SKM-1 treated with dmso at 0.1 percent for 144 hours (cell line): ENCODE results near the gene MCF2L2.

Experiments
- DNase-seq: peaks from one replicate; lab custom pipeline; 2025; ENCODE audit not compliant: unreplicated experiment; lab: John Stamatoyannopoulos, UW

The MCF2L2 gene

DNA sequence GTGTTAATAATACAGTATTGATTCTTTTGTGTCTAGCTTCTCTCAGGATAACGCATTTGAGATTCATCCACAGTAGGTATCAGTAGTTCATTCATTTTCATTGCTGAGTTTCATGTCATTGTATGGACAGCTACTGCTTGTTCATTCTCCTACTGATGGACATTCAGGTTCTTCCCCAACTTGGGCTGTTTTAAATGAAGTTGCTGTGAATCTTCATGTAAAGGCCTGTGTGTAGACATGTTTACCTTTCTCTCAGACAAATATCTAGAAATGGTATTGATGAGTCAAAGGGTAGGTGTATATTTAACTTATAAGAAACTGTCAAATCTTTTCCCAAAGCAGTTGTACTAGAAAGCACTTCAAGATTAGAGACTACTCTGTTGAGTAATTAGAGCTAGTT is 26.7 kb downstream of the MCF2L2 start:
- no peak for DNase-seq

DNA sequence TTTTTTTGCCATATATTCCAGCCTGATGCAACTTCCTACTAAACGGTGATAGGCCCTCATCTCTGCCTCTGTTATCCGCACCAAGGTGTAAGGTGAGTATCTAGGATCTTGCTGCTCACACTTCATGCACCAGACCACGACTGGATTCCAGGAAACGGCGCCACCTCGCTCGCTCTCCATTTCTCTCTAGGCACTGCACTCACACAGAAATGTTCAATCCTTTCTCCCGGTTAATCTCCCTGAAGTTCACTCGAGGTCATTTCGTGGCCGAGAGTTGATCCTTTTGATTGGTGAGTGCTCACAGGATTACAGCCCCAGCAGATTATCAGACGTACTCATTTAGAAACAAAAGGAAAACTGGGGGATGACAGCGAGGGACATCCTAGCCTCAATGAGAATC is 28.1 kb downstream of the MCF2L2 start:
- DNase-seq, result no peak

DNA sequence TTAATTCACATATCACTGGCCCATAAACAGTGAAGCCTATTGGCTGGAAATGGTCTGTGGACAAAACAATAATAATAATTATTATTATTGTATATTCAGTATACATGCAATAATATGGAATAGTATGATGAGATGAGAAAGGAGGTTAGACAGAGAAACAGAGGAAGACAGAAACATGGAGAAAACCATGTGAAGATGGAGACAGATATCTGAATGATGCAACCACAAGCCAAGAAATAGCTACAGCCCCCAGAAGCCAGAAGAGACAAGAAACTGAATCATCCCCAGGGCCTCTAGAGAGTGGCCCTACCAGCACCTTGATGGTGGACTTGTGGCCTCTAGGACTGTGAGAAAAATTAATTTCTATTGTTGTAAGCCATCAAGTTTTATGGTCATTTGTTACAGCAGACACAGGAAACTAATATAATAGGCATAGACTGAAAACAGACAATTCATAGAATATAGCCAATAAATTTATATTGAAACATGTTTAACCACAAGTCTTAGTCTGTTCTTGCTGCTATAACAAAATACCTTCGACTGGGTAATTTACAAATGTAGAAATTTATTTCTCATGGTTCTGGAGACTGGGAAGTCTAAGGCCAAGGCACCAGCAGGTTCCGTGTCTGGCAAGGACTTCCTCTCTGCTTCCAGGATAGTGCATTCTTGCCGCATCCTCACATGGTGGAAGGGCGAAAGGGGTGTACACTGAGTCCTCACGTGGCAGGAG is 31.6 kb downstream of the MCF2L2 start:
- DNase-seq, result no peak

DNA sequence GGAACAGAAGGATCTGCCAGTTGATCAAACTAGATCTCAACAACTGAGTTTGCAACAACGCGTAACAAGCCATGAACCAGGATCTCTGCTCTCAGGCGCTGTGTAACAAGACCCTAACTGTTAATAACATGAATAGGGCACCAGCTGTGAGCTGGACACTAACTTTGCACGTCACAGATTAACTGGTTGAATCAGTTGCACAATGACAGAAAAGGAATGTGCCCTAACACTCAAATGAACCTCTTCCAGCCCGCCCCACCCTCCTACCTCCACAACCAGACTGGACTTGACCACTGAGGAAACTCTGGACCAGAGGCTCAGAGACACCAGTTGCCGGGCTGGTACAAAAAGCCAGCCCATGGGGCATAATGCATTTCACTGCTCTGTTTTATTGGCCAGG is 34.3 kb downstream of the MCF2L2 start:
- no peak for DNase-seq

DNA sequence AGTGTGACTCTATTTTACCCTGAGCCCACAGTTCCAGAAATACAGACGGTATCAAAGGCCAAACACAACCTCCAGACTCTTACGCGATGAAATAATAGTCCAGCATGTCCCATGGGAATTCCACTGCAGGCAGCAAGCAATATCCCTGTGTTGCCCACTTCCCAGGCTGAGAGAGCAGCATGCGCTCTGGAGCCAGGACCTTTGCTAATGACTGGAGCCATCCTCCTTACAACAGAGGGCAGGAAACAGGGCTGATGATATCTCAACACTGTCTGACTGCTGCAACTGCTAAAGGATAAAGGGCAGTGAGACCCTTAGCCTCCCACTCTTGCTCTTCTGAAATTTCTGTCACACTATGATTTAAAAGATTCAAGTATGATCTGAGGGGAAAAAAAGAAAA is 34.8 kb downstream of the MCF2L2 start:
- DNase-seq, result no peak

DNA sequence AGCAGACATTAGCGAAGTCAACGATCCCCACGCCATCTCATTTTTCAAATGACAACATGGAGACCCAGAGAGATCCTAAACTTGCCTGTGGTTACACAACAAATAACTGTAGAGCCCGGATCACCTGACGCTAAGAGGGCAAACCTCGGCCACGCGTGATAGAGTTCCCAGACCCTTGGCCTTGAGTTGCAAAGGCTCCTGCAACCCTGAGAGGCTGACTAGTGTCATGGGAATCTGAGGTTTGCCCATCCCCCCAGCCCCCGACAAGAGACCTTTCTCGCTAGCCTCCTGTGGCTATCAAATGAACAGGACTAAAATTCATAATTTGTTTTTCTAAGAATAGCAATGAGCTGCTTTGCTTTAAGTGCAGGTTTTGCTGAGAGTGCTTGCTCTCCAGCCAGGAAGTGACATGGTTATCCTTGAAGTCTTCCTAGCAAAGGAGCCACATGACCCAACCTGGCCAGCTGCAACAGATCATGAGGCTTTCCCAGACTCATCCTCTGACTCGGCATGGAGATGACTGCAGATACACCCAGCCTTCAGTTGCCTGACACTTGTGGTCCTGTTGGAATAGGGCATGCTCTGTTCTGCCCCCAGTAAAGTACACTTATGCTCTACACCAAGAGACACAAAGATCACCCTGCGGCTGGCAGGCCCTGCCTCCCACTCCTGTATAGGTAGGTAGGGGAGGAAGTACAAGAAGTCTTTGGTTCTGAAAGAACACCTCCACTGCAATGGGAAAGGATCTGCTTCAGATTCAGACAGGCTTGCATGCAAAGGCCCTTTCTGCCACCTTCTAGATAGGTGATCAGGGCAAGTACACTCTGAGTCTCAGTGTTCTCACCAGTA is 36.0 kb downstream of the MCF2L2 start:
- DNase-seq, result no peak

DNA sequence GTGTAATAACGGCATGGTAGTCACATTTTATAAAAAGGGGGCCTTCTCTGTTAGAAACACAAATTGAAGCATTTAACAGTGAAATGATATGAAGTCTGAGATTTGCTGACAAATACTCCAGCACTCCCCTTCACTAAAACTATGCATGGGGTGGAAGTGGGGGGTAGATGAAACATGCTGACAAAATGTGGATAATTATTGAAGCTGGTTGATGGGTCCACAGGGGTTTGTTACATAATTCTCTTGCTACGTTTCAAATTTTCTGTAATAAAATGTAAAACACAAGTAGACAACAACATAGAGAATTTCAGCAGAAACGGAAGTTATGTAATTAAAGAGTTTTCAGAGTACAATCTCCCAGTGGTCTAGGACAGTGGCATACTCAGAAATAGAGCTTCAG is 37.0 kb downstream of the MCF2L2 start:
- DNase-seq, result no peak

DNA sequence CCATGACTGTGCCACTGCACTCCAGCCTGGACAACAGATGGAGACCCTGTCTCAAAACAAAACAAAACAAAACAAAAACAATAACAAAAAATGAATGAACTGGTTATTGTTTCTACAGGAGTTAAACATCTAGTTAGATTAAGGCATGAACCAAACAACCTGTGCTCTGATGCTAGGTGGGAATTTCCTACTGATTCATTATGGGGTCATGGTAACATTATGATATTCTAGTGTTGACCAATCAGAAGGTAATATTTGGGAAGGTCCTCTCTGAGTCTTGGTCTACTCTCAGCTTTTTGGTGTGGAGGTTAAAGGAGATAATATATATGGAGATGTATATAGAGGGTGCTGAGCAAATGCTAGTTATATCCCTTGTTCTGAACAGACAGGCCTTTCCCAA is 37.6 kb downstream of the MCF2L2 start:
- no peak for DNase-seq

DNA sequence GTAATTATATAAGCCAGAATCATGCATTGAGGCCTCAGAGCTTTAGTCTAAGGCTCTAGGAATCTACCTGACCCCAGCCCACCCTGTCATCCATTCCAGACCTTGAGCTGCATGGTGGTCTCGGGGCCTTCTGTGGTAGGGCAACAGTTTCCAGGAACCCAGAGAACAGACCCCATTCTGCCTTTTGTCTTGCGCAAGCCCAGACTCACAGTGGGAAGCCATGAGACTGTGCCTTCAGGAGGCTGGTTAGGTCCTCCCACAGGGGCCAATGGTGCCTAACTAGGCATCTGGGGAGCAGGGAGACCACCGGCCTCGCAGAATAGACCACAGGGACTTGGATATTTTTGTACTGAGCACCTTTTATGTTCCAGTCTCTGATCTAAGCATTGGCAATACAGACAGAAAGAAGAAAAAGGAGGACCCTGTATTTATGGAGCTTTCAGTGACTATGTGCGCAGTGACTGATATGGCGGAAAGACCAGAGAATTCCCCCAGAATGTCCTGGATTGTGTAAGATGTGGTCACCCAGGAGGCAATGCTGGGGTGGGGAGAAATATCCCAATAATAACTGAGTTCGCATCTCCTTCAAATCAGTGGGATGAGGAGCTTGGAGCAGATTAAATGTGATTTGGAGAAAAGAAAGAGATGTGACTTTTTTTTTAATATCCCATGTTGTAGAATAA is 40.1 kb downstream of the MCF2L2 start:
- no peak for DNase-seq

DNA sequence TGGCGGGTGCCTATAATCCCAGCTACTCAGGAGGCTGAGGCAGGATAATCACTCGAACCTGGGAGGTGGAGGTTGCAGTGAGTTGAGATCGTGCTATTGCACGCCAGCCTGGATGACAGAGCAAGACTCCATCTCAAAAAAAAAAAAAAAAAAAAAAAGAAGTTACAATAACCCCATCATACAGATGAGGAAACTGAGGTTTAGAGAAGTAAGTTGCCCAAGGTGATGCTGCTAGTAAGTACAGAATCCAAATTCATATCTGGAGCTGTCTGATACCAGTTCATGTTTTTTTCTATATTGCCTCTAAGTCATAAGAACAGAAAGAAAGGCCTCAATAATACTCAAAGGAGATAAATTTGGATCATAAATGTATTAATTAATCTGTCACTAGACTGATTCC is 40.6 kb downstream of the MCF2L2 start:
- no peak for DNase-seq

DNA sequence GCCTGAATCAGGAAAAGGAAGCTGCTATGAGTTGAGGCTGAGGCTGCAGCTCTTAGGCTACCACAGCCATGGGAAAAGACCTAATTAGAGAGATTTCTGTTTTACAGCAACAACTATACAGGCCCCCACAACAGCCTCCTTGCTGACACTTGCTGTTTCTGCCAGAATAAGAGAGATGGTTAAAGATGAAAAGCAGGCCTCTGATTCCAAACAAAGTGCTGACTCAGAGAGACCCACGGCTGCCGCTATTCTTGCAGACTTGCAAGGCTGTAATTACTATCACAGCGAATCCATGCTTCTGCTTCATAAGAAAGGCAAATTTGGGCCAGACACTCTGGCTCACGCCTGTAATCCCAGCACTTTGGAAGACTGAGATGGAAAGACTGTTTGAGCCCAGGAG is 41.8 kb downstream of the MCF2L2 start:
- DNase-seq, result no peak

DNA sequence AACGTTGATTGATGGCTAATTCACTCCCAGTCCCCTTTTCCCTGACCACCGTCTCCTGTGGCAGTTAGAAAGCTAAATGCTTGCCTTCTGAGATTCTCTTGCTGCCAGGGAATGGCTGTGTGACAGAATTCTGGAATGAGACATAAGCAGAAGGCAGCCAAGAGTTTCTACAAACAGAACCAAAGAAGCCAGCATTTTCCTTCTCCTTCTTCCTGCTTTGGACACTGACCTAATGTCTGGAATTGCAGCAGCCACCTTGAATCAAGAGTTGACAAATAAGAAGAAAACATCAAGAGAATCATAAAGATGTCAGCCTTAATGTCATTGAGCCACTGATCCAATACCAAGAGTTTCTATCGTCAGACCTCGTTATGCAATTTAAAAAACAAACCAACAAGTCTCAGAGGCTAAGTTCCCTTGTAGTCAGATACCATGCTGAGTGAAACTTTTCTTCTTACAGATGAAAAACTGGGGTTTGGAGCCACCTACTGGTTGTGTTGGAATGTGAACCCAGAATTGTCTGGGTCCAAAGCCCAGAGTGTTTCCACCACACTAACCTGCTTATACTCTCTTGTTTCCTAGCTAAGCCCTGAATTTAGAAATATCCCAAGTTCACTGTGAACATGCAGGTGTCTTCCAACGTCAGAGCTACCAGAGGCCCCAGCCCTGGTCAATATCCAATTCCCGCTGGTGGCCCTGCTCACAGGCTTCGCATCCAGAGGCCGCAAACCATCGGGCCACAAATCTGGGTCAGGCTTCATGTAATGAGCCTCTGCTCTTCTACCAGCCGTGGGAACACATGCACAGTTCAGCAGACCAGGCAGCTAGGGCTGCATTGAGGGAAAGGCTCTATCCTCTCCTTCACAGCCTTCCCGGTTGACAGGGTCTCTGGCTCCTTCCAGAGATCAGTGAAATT is 42.5 kb downstream of the MCF2L2 start:
- peak; percentile 85 for DNase-seq

DNA sequence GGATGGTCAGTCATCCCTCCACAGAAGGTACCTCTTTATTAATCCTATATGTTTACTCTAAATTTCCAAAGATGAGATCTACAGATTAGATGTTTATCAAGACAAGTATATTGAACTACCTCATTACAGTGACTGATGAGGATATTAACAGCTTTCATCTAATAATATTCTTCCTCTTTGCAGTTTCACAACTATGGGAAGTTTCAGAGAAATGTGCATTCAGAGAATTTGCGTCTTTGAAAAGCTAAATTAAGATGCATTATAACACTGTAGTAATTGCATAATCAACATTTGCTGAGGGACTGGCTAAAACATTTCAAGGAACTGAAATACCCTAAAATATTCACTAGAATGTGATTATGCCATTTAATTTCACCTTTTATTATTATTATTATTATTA is 46.7 kb downstream of the MCF2L2 start:
- peak; percentile 4 for DNase-seq

DNA sequence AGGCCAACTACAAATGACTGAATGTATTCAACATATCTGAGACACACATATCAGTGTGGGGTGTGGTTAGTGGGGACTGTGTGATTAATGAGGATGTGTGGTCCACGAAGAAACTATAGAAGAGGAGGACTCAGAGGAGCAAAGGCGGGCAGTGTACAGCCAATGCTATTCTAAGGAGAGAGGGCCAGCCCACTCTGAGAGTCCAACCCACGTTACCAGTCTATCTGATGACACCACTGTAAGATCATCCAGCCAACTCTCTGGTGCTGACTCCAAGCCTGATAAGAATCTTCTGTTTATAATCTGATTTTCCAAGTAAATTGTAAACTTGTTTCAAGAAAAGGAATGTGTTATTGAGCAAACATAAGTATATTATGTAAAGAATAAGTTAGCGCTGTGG is 47.2 kb downstream of the MCF2L2 start:
- no peak for DNase-seq

DNA sequence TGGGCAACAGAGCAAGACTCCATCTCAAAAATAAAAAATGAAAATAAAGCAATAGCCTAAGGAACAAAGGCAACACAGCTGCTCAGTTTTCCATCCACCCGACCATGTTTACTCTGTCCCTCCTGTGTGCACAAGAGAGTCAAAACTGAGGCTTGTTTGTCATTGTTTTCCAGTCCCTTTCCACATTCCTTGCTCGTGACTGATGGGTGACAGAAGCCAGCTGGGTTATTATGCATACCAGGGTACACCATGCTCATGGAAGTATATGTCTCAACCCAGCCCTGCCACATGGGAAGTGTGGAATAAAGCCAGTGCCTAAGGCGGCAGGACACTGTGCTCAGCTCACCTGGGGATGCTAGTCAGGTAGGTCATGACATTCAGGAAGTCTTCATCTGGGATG is 49.5 kb downstream of the MCF2L2 start:
- no peak for DNase-seq

DNA sequence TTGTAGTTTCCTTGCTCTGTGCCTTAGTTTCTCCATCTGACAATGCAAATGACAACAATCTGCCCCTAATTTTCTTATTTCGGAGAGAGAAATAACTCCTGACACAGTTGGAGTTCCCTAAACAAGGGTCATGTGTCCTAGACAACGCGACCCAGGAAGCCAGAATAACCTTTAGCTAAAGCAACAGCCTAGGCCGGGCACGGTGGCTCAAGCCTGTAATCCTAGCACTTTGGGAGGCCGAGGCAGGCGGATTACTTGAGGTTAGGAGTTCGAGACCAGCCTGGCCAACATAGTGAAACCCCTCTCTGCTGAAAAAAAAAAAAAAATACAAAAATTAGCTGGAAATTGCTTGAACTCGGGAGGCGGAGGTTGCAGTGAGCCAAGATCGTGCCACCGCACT is 49.9 kb downstream of the MCF2L2 start:
- no peak for DNase-seq

DNA sequence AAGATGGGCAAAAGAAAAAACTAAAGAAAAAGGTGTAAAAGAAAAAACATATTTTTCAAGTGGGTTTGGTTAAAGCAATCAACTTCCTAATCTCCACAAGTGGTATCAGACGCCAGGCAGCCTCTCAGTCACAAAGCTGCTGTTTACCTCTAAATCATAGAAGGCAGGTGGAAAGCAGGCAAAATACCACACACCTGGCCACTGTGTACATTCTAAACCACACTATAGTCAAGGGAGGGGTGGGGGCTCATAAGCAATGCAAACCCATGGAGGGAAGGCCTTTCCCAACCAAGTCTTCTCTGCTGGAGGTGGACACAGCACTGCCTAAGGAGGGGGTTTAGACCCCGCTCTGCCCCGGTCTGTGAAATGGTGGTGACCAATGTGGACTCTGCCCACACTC is 50.4 kb downstream of the MCF2L2 start:
- no peak for DNase-seq

DNA sequence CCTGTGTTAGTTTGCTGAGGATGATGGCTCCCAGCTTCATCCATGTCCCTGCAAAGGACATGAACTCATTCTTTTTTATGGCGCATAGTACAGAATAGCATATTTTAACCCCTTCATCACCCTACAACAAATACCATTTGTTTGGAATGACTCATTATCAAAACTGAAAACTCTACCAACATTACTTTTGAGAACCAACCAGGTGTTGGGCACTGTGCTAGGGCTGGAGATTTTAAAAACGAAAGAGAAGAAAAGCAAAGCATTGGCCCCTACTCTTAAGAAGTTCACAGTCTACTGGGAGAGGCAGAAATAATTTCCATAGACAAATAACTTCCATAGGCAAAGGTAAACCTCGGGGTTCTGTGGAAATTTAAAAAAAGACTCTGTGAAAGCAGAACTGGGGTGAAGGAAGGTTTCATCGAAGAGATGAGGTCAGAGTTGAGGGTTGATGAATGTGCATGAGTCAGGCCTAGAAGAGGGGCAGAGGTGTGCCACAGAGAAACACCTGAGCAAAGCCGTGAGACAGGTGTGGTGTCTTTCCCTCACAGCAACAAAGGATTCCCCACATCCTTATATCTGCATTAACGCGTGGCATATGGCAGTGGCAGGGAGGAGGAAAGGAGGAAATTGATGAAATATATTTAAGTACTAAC is 51.0 kb downstream of the MCF2L2 start:
- DNase-seq, result no peak

DNA sequence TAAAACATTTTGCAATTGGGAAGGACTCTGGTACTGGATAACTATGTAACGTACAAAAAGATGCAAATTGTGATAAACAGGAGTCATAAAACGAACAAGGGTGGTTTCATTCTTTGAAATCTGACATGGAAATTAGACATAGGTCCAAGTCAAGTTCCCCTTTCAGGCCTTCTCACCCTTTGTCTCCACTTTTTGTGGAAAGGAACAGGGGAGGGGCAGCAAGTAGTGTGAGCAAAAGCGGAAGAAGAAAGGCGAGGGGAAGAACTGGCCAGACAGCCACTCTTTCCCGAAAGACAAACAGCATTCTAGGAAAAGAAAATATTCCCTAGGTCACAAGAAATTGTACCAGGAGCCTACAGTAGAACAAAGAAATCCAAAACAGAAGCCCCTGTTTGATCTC is 52.6 kb downstream of the MCF2L2 start:
- DNase-seq, result peak; percentile 89

DNA sequence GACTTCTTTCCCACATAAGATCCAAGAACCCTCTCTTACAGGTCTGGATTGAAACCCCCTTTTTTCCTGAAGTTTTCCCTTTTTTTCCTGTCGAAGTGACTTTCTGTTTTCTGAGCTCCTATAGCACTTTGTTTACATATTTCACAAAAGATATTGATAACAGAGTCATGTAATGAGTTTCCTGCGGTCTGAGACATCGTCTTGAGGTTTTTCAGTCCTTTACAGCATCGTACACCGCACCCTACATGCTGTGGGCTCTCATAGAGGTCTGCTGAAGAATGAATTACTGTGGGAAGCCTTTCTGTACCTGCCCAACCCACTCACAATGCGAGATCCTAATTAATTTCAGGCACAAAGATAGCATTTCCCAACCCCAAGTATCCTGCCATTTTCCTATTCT is 53.1 kb downstream of the MCF2L2 start:
- DNase-seq, result no peak
